BJ (cell line): ENCODE results near the gene IL4R. TPM values are rescaled to one million over a fixed set of nuclear protein-coding genes. Genes with fewer than 3 reads are reported as not detected.

Experiments
- CTCF ChIA-PET: fragments of 350-600 bp; formaldehyde crosslinking; extraction: SDS; loops from one replicate; lab custom pipeline; 2021; ENCODE audit warnings: antibody characterized with exemption, inconsistent platforms; lab: Yijun Ruan, JAX
- POLR2A ChIA-PET: fragments of 300-600 bp; sonication (Branson Sonifier 250); formaldehyde crosslinking; extraction: SDS; loops from one replicate; lab custom pipeline; 2021; ENCODE audit warnings: antibody characterized with exemption; lab: Charles Lee
- DNase-seq: peaks from one replicate; pipeline ENCODE4 v3.0.0-alpha.2; 2011; ENCODE audit warnings: low read depth
- H3K27me3 ChIP-seq: 2 replicates; pipeline ENCODE4 v1.6.0; 2011; ENCODE audit warnings: low read length; ENCODE audit not compliant: control insufficient read depth, insufficient read depth
- H3K36me3 ChIP-seq: 2 replicates; pipeline ENCODE4 v1.5.1; 2011; ENCODE audit warnings: low read length; ENCODE audit not compliant: control insufficient read depth, insufficient read depth
- H3K4me3 ChIP-seq: 2 replicates; pipeline ENCODE4 v1.5.1; 2011; ENCODE audit warnings: low read depth, mild to moderate bottlenecking, control low read depth, low read length
- CTCF ChIP-seq: IDR thresholded peaks from 2 replicates; pipeline ENCODE4 v1.5.1; 2011; ENCODE audit warnings: low read depth, mild to moderate bottlenecking, control low read depth, inconsistent platforms, low read length, moderate library complexity; ENCODE audit not compliant: insufficient read depth
- polyA plus RNA-seq: library from polyadenylated mRNA; depleted of rRNA; stranded (reverse); fragments of >200 nt; gene quantifications from 2 replicates; pipeline ENCODE4 v1.2.3, GENCODE V29; 2011

Gene IL4R
- polyA plus RNA-seq, 1 experiment, result 25.4 TPM

- ChIA-PET POLR2A (no interaction called here), CTCF (interaction anchor here (0.6 to 0.8 kb wide), 2 partner anchors 46 to 87 kb away, joined by 3 read pairs; no protein-coding TSS in a partner anchor)
- Histone ChIP-seq H3K27me3 (no peaks in the 10 kb centered on the region), H3K4me3 (no peak overlapping the region), H3K36me3 (peaks cover 2% of the 10 kb centered on the region; the same call in 1 of the 2 replicates)
- DNase-seq, result no peak
- TF ChIP-seq CTCF, result no peak
These were observed 7.5 kb downstream of the IL4R start for GRCh38 chr16:27321013-27321915.

GRCh38 chr16:27322858-27323780, 9.3 kb downstream of the IL4R start:
- TF ChIP-seq CTCF, result no peak
- Histone ChIP-seq H3K4me3 (no peak overlapping the region), H3K27me3 (no peaks in the 10 kb centered on the region), H3K36me3 (peaks cover 2% of the 10 kb centered on the region; the same call in 1 of the 2 replicates)
- ChIA-PET POLR2A (no interaction called here), CTCF (interaction anchor here (1.0 kb wide), 1 partner anchor 74 kb away, joined by 3 read pairs; no protein-coding TSS in a partner anchor)
- DNase-seq, result no peak

GRCh38 chr16:27323781-27324561, 10.2 kb downstream of the IL4R start:
- POLR2A ChIA-PET, result no interaction called here
- CTCF ChIA-PET, result interaction anchor here (1.0 kb wide), 1 partner anchor 75 kb away, joined by 3 read pairs; no protein-coding TSS in a partner anchor
- no peaks in the 10 kb centered on the region for H3K27me3 ChIP-seq
- peaks cover 2% of the 10 kb centered on the region; the same call in 1 of the 2 replicates for H3K36me3 ChIP-seq
- no peak for TF ChIP-seq CTCF
- no peak overlapping the region for H3K4me3 ChIP-seq
- DNase-seq, result no peak

- ChIA-PET POLR2A (no interaction called here), CTCF (no interaction called here)
- no peak for DNase-seq
- Histone ChIP-seq H3K4me3 (no peak overlapping the region), H3K27me3 (no peaks in the 10 kb centered on the region), H3K36me3 (peaks cover 2% of the 10 kb centered on the region; the same call in 1 of the 2 replicates)
- no peak for TF ChIP-seq CTCF
These were observed 11.1 kb downstream of the IL4R start for GRCh38 chr16:27324851-27325301.
